Upper lobe of left lung (tissue), 4 donors: ENCODE results near the gene DGKI.

Source experiments
- CTCF ChIP-seq, 6 experiments: fragments of 450-650 bp in 4 of 6; fragments of 200-600 bp in 2 of 6; sonication (generic) in 2 of 6; IDR thresholded peaks; one replicate each; pipeline ENCODE4 v1.5.1; 2016 to 2019; ENCODE audit warnings: antibody characterized with exemption in 6 of 6
- EP300 ChIP-seq, 4 donors: sonication (generic); formaldehyde crosslinking; IDR thresholded peaks; one replicate each; pipeline ENCODE4 v1.5.1; 2017; ENCODE audit warnings: antibody characterized with exemption in 4 of 4, control low read depth in 2 of 4
- POLR2A ChIP-seq, 4 donors: fragments of 450-650 bp; IDR thresholded peaks; one replicate each; pipeline ENCODE4 v1.5.1; 2016 to 2017; ENCODE audit warnings: antibody characterized with exemption in 4 of 4, mild to moderate bottlenecking in 2 of 4
- POLR2AphosphoS5 ChIP-seq, 2 donors: sonication (generic); formaldehyde crosslinking; IDR thresholded peaks; one replicate each; pipeline ENCODE4 v1.5.1; 2017; ENCODE audit warnings: antibody characterized with exemption in 2 of 2

- TF ChIP-seq POLR2A (IDR thresholded peaks at IDR 0.05) (no peak), POLR2AphosphoS5 (IDR thresholded peaks at IDR 0.05) (no peak), CTCF (IDR thresholded peaks at IDR 0.05) (no peak), EP300 (IDR thresholded peaks at IDR 0.05) (no peak)
These were observed 210.4 kb downstream of the DGKI start for GRCh38 chr7:137636376-137636775.
